HG03025 (cell line): ENCODE results near the gene CRIP3.

Experiments
- ATAC-seq: cut with Tn5 transposase; IDR thresholded peaks from one replicate; pipeline ENCODE4 v1.9.1; 2021; ENCODE audit warnings: mild to moderate bottlenecking, moderate library complexity; ENCODE audit not compliant: unreplicated experiment, low FRiP score

The CRIP3 gene

DNA sequence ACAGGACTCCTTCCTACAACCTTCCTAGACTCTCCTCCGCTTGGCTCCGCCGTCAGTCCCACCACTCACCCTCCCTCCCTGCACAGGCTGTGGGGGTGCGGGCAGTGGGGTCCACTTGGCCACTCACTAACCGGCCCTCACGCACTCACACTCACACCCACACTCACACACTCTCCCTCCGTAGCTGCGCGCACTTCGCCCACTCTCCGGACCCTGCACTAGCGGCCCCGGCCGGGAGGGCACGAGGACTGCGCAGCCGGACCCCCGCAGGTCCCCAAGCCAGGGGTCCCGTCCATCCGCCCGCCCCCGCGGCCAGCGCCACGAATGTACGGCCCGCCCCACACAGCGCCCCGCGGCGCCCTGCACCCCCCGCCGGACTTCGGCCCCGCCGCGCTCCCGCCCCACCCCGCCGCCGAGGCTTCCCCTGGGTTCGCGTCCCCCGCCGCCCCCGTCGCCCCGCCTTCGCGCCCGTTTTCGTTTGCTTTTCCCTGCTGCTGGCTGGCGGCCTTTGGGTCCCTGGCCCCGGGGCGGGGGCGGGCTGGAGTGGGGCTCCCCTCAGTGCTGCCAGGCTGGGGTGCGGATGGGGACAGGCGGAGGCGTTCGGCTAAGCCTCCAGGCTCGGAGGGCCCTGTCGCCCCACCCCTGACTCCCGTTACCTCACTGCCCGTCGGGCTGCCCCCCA lies 33.6 kb downstream of the CRIP3 start:
- no peak for ATAC-seq

GRCh38 chr6:43274127-43274915 lies 34.3 kb downstream of the CRIP3 start:
- ATAC-seq = no peak

- no peak for ATAC-seq
These were observed 34.9 kb downstream of the CRIP3 start for GRCh38 chr6:43273707-43274106.

- ATAC-seq = no peak
These were observed 36.7 kb downstream of the CRIP3 start for GRCh38 chr6:43271944-43272343.

DNA sequence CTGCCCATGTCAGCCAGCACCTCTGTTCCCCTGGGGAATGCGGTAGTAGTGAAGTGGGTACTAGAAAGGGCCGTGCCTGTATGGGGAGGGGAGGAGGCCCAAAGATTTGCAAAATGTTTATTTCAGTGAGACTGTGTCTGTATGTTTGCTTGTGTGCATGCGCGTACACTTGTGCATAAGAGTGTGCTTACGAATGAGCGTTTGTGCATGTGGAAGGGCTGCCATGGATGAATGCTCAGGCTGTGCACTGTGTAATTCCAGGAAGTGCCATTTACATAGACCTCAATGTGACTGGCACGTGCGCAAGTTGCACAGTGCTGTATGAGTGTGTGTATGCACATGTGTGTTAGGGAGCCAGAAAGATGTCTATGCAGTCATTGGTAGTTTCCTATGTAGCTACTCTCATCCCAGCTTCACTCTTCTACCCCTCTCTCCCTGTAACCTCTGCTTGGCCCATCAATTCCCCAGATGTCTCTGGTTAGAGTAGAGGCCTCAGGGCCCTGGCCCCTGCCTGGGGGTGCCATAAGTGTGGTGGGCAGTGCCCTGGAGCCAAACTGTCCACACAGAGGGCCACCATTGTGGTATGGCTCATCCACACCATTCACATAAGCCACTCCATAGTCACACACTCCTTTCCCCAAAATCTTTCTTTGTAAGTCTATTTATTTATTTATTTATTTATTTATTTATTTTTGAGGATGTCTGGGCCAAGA lies 37.4 kb downstream of the CRIP3 start:
- ATAC-seq = no peak

DNA sequence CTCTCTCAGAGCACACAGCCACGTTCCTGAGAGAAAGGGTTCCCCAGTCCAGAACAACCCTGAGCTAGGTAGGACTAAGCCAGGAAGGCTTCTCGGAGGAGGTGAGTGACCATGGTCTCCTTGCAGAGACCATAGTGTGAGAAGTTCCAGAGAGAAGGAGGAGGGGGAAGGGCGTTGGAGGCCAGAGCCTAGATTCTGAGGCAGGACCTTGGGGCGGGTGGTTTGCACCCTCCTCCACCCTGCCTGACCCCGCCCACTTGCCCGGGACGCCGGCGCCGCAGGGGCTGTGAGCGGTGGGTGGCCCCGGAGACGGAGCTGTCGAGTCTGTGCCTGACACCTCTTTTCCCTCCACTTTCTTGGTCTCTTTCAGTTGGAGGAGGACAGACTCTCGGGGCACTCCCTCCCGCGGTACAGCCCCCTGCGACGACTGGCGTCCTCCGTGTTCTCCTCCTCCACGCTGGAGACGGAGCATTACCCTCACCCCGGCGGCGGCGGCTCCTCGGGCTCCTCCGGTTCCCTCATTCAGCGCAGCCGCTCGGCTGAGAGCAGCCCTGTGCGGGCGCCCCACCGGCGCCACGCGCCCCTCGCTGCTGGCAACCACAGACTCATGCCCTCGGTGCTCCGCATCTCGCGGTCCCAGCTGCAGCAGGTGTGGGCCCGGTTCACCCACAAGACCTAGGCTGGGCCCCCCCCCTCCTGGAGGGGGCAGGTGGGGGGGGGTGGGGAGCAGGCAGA lies 39.2 kb downstream of the CRIP3 start:
- no peak for ATAC-seq

DNA sequence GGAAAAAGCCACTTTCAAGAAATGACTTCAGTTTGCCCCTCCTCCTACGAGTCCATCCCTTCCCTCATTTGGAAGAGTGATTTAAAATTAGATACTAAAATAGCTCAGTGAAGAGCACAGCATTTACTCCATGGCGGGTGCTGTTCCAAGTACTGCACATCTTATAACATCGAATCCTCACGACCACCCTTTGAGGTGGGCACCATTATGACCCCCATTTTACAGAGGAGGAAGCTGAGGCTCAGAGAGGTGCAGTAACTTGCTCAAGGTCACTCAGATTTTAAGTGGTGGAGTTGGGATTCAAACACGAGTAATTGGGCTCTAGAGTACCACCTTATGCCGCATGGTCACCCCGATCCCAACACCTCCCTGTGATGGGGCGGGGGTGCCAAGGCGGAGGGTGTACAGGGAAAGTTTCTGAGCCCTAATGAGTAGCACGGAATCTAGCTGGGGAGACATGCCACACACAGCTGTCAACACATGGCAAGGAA lies 39.8 kb downstream of the CRIP3 start:
- ATAC-seq = no peak

DNA sequence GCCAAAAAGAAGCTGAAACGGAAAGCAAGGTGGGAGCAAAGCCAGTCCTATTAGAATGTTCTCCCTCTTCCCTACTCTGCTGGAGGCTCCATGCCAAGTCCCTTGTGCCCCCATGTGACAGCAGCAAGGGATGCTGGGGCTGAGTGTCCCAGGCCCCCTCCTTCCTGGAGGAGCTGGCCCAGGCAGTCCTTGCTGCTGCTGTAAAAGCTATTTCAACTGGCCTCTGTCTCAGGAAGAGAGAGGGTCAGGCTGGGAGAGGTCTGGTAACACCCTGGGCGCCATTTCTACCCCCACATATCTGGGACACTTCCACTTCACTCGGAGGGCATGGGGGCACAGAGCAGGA lies 40.3 kb downstream of the CRIP3 start:
- no peak for ATAC-seq

- no peak for ATAC-seq
These were observed 40.8 kb downstream of the CRIP3 start for GRCh38 chr6:43267619-43268354.

- no peak for ATAC-seq
These were observed 43.1 kb downstream of the CRIP3 start for GRCh38 chr6:43265564-43265963.

DNA sequence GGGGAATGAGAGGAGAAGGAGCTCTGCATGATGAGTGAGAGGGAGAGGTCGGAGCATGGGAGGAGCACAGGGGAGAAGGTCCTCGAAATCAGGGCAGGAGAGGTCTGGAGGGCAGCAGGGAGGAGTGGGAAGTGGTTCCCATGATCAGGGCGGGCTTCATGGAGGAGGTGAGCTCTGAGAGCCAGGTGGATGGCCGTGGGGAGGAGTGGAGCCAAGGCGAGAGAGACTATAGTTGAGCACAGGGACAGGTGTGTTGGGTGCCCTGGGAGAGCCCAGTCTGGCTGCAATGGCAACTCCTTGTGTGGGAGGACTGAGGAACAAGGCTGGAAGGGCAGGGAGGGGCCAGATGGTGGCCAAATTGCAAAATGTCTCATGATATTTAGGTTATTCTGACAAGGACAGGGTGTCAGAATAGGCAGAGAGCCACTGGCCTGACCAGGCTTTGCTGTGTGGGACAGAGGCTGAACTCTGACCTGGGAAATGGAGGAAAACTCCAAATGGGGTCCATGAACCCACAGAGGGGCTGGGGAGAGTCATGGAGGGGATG lies 44.0 kb downstream of the CRIP3 start:
- no peak for ATAC-seq

DNA sequence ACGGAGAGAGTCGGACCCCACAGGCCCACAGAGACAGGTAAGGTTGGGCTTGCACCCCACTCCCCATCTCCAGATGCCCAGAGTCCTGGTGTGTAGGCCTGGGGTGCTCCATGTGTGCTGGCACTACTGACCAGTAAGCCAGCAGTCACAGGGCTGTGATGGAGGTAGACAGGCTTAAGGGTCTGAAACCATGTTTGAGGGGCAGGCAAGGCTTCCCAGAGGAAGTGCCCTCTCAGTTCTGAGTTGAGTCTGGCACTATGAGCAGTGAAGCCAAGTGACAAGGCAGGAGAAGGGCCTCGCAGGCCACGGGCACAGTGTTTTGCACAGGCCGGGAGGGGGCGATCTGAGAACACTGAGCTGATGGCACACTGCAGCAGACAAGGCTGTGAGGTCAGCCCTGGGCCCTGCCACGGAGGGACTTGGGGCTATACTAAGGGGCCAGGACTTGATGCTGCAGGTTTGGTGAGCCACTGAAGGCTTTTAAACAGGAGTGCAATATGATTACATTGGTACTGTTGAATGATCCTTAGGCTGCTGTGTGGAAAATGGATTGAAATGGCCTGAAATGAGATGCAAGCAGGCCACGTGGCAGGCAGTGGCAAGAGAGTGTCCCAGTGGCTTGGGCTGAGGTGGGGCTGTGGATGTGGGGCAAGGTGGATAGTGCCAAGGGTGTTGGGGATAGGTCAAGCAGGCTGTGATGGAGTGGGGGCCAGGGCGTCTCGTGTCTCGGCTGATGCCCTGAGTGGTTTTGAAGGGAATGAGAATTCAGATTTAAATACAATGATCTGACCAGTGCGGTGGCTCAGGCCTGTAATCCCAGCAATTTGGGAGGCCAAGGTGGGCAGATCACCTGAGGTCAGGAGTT lies 45.1 kb downstream of the CRIP3 start:
- ATAC-seq = no peak

DNA sequence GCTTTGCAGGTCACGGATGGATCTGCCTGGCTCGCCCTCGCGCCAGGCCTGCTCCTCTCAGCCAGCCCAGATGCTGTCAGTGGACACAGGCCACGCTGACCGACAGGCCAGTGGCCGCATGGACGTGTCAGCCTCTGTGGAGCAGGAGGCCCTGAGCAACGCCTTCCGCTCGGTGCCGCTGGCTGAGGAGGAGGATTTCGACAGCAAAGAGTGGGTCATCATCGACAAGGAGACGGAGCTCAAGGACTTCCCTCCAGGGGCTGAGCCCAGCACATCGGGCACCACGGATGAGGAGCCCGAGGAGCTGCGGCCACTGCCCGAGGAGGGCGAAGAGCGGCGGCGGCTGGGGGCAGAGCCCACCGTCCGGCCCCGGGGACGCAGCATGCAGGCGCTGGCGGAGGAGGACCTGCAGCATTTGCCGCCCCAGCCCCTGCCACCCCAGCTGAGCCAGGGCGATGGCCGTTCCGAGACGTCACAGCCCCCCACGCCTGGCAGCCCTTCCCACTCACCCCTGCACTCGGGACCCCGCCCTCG lies 45.8 kb downstream of the CRIP3 start:
- ATAC-seq = no peak

DNA sequence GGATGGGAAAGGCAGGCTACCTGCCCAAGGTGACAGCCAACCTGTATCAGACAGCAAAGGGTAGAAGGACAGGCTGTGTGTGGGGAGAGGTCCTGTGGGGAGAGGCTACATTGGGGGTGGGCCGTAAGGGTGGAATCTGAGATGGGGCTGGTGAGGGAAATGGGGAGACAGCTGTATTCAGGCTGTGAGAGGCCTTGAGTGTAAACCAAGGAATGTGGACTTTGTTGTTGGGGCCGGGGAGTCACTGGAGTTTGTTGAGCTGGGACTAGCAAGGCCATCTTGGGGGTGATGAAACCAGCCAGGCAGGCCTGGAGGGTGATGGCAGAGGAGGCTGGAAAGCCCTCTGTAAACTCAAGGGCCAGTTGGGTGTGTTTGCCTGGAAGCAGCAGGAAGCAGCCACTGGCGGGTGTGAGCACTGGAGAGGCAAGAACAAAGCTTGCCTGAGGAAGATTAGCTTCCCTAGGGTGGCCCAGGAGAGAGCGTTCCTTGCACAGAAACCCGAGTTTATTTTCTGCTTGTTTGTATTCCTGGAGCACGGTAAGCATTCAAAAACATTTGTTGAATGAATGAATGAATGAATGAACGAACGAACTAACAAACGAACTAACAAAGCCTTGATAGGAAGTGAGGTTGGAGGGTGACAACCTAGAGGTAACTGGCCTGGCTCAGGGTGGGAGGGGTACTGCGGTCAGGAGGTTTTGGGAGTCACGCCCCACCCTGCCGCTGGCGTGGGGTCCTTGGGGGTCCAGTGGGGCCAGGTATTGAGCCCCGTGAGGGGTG lies 46.4 kb downstream of the CRIP3 start:
- ATAC-seq = no peak

- no peak for ATAC-seq
These were observed 47.4 kb downstream of the CRIP3 start for GRCh38 chr6:43261198-43261597.

DNA sequence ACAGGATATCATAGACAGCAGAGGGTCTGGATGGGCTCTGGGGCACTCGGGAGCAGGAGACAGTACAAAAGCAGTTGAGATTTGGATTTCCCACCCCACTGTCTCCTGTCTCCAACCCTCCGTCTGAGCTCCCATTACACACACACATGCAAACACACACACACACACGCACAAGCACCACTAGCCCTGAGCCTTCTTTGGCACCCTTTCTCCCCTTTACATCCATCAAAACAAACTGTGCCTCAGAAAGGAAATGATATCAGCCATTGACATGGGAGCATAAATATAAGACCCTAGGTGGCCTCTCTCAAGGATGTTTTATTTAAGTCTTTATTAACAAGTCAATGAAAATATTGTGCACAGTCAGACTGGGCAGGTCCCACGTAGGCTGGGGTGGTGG lies 47.8 kb downstream of the CRIP3 start:
- ATAC-seq = no peak

- ATAC-seq = no peak
These were observed 49.6 kb downstream of the CRIP3 start for GRCh38 chr6:43258807-43259686.
